COLO668 (cell line): ENCODE results near the gene OVAAL.
A peak's percentile ranks its signal among the peaks of the same experiment; 100 is the strongest.

ENCODE experiments used
- DNase-seq: peaks from one replicate; lab custom pipeline; 2025; ENCODE audit not compliant: unreplicated experiment; lab: John Stamatoyannopoulos, UW

The OVAAL gene

DNA sequence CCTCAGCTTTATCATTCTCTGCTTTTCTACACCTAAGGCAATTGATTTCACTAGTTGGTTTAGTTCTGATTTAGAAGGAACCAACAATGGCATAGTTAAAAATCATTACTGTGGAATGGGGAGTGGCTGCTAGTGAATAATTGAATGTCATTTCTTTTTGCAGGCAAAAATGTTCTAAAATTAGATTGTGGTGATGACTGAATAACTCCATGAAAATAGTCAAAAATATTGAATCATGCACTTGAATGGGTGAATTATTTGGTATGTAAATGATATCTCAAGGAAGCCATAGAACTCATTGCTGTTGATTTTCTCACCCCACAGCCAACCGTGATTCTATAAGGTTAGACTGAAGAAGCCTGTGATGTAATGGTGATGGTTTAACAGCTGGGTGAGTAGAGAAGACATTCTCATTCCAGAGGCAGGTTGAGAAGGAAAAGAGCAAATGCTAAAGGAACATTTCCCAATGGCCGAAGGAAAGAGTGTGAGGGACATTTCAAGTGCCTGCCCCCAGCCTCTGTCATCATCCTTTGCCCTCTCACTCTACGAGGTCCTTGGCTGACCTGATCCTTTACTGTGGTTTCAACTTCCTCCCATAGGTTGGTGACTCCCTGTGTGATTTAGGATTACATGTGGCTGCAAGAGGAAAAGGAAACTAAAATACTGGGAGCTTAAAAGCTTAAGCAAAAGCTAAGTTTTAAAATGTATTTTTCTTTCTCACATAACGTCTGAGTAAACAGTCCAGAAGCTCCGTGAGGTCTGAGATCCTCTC is 12.5 kb downstream of the OVAAL start:
- DNase-seq = no peak

DNA sequence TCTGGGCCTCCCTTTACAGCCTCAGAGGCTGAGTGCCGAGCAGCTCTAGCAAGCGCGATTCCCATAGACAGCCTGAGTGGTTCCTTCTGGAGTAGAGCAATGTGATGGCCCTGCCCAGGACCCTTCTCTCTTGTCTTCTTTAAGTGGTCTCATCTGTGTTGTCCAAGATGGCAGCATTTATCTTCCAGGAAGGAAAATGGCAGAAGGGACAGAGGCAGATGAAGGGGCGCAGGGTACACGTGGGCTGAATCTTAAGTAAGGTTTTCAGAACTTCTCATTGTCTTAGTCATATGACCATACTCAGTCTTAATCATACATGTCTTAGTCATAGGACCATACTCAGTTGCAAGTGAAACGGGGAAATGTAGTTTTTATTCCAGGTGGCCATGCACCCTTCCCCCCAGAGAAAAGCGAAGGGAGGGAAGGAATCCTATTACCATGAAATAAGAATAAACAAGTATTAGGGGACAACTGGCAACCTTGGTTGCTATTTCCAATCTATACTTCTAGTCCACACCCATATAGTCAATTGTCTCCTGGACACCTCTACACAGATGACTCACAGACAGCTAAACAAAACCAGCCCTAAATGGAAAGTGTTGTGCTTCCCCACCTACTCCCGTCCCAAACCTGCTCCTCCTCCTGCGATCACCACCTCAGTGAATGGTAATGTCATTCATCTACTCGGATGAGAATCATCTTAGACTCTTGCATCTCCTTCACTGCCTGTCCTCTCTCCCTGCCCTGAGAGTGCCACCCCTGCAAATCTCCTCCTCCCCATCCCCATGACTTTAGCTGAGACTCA is 13.3 kb downstream of the OVAAL start:
- DNase-seq = no peak

DNA sequence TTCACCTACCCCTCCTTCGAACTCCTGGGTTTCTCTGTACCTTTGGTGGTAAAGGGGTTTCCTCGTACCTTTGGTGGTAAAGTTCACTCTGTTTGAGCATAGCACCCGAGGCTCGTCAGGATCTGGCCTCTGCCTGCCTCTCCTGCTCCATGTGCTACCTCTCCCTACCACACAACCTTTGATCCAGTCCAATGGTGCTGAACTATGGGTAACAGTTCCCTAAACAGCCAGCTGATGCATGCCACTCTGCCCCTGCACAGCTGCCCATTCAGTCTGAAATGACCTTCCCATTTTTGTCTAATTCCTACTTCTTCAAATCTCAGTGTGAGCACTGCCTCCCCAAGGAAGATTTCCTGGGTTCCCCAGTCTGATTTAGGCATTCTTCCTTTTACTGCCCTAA is 14.0 kb downstream of the OVAAL start:
- no peak for DNase-seq

DNA sequence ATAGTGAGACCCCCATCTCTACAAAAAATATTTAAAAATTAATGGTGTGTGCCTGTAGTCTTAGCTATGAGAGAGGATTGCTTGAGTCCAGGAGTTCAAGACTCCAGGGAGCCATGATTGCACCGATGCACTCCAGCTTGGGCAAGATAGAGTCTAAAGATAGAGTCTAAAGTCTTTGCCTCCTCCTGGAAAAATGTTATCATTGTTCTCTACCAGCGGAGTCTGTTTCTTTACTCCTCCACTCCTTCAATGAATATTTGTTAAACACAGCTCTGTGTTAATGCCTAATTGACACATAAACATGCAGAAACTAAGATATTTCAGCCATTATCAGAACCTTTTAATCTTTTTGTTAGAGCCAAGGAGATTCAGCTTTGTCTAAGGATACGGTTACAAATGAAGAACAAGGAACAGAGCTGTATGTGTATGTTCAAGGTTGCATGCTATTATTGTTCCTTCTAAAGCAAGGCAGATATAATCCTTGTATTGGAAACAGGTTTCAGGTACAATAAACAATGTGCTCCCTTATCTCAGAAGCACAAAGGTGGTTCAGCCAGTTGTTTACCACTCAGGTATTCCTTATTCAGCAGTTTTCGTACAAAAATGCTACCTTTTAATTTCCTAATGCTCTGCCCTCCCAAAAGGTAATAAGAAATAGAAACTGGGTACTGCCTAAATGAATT is 15.4 kb downstream of the OVAAL start:
- DNase-seq = no peak

DNA sequence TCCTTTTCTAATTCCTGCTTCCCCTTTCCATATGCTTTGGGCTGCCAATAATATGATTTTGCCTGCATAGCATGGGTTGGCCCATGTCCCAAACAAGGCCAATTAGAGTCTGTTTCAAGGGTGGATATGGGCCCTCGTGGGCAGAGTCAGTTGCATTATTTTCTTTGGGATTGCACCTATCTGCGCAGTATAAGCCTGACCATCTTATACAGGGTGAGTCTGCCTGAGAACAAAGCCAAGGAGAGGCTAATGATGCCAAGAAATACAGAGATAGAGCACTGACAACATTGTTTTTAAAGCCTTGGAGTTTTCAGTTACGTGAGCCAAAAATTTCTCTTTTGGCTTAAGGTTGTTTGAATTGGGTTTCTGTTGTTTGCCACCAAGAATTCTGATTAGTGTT is 18.6 kb downstream of the OVAAL start:
- no peak for DNase-seq

DNA sequence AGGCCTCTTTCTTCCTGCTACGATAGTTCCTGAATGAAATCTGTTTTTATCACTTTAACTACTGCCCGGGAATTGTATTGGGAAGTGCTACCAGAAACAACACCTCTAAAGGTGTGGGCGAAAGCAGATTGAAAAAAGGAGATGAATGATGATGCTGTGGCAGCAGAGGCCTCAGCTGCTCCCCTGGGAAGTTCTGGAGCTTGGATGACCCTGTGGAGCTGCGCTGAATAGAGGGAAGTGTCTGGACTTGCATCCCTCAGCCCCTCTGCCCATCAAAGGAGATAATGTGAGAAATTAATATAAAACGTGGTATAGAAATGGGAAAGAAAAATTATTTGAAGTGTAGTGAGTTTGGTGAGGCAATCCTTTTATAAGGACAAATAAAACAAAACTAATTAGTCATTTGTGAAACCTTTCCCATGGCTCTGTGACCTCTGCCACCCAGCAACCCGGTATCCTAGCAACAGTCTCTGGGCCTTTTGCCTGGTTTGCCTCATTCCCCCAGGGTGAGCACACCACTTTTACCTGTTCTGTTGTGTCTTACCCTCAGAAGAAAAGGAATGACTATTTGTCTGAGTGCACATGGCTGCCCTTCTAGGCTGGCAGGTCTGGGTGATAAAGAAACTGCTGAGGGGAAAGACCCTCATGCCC is 21.3 kb downstream of the OVAAL start:
- DNase-seq = peak; percentile 15

DNA sequence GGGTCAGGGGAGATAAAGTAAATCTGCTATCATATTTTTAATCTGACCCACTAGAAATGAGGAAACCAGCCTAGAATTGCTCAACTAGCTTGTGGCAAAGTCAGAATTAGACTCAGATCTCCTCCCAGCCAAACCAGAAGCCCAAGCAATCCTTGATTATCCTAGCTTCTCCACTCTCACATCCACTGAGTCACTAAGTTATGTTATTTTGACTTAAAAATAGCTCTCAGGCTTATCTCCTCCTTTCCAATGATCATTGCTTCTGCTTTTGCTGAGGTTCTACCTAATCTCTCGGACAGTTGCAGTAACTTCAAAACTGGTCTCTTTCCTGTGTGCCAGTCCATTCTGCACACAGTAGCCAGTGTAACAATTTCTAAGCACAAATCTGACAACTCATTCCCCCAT is 22.9 kb downstream of the OVAAL start:
- DNase-seq = no peak

DNA sequence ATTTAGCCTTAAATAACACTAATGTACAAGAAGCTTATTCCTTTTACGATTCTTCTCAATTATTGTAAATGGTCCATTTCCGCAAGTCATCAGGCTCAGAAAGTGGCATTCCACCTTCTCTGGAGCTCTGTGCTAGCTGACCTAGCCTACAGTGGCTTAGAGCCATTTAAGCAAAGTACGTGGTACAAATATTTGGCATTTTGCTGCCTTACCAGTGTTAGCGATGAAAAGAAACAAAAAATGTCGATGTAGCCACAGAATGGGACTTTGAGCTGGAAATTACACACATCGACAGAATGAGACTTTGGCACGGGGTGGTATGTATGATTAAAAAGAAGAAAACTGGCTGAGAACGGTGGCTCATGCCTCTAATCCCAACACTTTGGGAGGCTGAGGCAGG is 26.1 kb downstream of the OVAAL start:
- no peak for DNase-seq

DNA sequence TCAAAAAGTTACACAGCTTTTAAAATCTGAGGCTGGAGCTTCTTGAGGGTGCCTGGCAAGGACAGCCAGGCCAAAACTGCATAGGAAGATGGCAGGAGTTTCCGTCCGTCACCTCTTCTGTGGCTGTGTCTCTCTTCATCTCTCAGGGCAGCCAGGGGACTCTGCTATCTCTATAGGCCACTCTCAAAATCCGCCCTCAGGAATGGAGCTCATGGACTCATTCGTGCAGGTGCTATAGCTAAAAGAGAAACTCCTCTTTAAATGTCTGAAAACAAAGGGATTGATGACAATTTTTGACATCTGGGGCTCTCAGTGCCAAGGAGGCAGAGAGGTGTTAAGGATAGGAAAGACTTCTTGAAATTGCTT is 27.2 kb downstream of the OVAAL start:
- DNase-seq = peak; percentile 17

DNA sequence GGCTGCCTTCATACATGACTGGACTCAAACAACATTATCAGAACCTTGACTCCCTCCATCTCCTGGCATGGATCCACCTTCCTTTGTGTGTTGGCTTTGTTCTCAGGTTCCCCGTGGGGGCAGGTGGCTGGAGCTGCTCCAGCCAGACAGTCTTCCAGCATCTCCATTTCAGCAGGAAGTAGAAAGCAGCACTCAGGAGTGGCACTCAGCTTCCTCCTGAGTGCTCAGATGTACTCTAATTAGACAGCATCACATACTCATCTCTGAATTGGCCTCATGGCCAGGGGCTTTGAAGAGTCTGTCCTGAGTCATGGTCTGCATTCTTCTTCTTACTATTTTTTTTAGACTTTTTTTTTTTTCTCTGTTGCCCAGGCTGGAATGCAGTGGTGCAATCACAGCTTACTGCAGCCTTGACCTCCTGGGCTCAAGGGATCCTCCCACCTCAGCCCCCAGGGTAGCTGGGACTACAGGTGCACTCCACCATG is 27.9 kb downstream of the OVAAL start:
- peak; percentile 90 for DNase-seq

DNA sequence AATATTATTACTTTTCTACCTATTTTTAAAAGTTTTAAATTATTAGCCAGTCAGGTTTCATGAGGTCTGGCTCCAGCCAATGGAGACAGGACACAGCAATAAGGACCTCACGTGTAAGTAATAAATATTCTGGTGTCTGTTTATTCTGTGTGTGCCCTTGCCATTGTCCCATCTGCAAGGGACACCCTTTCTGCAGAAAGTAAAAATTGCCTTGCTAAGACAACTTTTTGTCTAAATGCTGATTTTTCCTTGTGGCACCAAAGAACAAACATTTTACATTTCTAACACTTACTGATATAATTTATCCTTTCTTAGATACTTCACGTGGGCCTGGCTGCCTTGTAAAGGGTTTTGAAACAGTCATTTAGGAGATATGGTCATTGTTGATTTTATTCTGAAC is 29.4 kb downstream of the OVAAL start:
- DNase-seq = no peak

DNA sequence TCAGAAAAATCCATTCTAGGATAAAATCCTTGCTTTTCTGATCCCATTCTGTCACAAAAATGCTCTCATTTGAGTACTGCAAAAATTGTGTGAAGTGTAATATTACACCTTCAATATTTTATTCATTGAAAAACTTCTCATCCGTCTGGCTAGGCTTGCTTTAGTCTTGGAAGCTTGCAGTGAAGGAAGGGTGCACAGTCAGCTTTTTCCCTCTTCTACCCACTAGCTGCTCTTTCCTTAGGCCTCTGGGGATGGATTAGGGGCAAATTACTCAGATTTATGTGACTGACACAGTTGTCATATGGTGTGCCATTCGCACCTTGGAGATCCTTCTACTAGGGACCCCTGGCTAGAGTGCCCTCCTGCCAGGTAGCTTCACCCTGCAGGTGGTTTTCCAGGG is 32.1 kb downstream of the OVAAL start:
- no peak for DNase-seq

DNA sequence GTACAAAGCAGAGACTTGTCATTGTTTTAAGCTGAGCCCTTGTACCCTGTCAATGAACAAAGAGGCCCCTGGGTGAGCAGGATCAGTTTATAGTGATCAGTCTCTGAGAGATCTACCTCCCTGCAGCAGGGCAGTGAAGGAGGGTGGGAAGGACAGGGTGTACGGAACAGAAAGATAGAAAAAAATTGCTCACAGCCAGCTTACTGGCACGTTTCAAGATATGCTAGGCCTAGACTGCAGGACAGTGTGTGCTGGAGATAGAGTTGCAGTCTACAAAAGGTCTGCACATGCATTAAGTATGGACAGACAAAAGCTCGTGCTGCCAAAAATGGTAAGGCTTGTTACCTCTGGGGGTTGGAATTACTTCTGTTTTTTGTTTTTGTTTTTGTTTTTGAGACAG is 34.6 kb downstream of the OVAAL start:
- DNase-seq = no peak

DNA sequence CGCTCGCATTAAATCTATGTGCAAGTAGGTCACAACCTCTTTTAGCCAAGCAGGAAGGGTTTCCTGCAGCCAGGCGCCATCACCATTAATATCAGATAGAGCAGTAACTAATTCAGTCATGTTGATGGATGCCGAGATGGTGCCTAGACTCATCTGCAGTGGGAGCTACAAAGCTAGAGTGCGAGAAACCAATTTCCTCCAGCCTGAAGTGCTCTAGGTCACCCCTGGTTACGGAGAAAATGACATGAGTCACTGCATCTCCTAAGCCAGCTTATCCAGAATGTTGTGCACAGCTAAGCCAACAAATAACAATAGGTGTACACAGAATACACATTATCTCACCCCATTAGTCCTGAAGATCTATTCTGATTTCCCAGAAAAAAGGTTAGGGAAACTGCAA is 36.0 kb downstream of the OVAAL start:
- DNase-seq = peak; percentile 55

DNA sequence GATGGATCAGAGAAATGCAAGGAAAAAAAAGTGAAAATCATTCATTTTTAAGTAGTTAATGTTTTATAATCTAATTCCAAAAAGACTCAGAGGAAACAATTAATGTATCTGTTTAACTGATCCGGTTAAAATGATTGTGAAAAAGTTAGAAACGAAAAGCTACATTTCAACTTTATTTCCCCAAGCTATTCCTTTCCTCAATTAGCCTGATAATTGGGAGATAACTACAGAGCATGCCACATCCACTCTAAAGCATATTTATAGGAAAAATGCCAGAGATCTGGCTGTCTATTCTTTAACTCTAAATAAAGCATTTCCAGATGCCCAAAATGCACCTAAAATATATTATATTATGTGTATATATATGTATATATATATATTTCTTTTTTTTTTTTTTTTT is 37.2 kb downstream of the OVAAL start:
- DNase-seq = no peak

DNA sequence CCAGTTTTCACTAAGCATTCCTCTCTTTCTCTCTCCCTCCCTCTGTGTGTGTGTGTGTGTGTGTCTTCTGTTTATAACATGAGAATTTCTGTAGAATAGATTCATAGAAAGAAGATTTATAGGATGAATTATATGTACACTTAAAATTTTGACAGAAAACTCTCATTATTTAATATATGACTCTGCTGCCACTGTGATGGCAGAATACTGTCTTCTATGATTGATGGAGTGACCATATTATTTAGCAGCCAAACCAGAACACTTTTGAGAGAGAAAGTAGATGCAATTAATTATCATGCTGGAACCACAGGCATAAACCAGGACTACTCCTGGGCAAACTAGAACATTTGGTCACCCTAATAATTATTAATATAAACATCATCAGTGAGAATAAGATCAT is 38.8 kb downstream of the OVAAL start:
- no peak for DNase-seq

DNA sequence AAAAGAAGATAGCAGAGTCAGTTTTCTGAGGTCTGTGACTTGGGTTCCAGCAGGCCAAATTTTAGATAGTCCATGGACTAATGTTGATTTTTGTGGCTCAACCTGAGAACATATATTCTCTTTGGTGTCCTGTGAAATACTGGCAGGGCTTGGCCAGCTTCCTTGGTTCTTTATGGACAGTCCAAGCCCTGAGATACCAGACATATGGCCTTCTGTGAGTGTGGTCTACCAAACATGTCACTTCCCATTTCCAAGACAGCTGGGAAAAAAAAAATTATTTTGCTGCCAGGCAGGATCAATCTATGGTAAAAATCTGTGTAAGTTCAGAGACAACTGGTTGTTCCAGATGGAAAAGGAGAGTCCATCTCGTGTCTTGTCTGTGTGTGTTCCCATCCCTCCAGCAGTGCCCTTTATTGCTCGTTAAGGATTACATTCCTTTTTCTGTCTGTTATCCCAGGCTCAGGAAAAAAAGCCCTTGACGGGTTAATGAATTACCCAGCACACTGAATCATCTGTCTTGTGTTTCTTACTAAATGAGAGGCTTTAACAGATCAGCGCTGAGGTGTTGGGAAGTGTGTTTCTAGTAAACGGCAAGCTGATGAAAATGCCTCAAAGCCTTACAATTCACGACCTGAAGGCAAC is 39.7 kb downstream of the OVAAL start:
- DNase-seq = peak; percentile 59

DNA sequence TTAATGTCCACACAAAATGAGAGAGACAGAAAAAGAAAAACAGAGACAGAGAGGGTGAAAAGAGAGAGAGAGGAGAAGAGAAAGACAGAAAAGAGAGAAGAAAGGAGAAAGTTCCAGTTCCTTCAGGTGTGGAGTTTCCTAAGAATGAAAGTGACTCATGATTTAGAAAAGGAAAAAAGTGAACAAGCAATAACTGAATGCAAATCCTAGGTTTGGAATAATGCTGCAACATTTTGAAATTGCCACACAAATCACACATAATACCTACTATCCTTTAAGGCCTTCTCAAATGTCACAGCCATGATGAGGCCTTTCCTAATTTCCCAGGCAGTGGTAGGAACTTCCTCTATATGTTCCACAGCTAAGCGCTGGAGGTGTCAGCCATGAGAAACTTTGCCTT is 41.6 kb downstream of the OVAAL start:
- no peak for DNase-seq

DNA sequence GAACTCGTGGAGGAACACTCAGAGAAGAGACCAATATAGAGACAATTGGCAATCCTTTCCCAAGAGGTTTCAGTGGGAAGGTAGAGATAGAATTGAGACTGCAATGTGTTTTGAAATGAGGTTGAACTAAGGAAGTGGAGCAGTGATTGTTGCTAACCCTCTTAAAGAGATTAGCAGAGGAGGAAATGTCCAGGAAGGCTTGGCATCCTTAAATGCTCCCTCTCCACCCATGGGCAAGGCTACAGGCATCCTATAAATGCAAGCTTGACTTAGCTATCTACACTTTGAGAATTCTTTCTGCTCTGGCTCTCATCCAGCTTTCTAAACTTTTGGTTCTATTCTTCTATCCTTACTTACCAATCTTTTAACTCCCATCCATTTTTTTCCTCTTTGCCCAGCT is 42.7 kb downstream of the OVAAL start:
- DNase-seq = no peak

DNA sequence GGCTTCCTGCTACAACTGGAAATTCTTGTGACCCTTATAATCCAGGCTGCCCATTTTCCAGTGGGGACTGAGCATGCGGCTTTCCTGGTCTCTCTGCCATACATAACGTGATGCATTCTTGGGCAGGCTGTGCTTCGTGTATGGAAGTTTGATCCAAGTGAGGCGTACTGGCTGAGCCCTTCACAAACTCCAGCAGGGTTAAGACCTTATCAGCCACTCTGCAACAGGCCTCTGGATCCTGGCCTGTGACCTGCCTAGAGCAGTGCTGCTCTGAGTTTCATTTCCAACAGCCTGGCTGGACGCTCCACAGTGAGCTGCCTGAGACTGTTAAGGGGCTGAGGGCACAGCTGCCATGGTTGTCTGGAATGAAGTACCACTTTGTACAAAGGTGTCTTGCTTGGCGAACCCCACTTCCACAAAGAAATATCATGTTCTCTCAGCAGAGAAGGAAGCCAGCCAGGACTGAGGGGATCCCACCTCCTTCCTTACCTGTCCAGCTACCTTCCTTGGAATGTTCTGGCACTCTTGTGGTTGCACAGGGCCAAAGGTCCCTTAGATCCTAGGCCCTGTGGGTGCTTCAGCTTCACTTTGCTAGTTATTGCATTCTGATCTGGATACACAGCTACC is 44.6 kb downstream of the OVAAL start:
- no peak for DNase-seq

DNA sequence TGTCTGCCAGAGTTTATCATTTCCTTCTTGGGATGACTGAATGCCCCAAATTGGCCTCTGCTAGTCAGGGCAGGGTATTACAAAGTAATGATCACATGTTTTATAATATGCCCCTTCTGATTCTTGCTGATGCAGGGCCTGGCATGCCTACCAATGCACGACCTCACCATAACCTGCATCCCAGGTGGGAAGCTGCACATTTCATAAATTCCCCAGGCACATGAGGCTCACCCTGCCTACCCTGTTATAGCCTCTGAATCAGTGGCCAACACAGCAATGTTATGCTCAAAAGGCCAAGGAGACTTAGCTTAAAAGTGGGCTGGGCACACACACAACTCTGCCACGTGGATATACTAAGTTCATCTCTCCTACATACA is 45.1 kb downstream of the OVAAL start:
- no peak for DNase-seq
